ENCODE results near the gene ASPG. TPM values are rescaled to one million over a fixed set of nuclear protein-coding genes. Genes with fewer than 3 reads are reported as not detected.
"Not testable (repeated sequence)": the region's sequence is repeated elsewhere in the genome, so short reads cannot be mapped to it uniquely, and the experiment has no call there.

ASPG gene
- total and polyA plus RNA-seq, 2 of the 13 experiments (the other 11 are each of a cell fraction or from before 2014, with no cell fraction given), result not detected

GRCh38 chr14:104152686-104153393, 67.3 kb downstream of the ASPG start (continued):
- TF ChIP-seq ZNF282 (IDR thresholded peaks at IDR 0.05; ENCODE audit: partially characterized antibody) (no peak), ZNF275 (CRISPR knock-in tag; IDR thresholded peaks at IDR 0.05; ENCODE audit: borderline replicate concordance) (no peak)

GRCh38 chr14:104153394-104153755, 67.9 kb downstream of the ASPG start:
- ATAC-seq, result not testable (repeated sequence)

GRCh38 chr14:104154246-104154645, 68.7 kb downstream of the ASPG start:
- POLR2A ChIA-PET, result no interaction called here
- no peak for FAIRE-seq
- no TSS peak for BruUV-seq (replicated peaks)
- no peak for TF ChIP-seq GRHL1 (CRISPR knock-in tag; conservative IDR thresholded peaks at IDR 0.05)
- no peak for TF ChIP-seq ZNF782 (CRISPR knock-in tag; IDR thresholded peaks at IDR 0.05; ENCODE audit: borderline replicate concordance)
- no peak for TF ChIP-seq USF2 (IDR thresholded peaks at IDR 0.05; ENCODE audit: low read depth, low read length)
- no peak for TF ChIP-seq USF2 (CRISPR knock-in tag; IDR thresholded peaks at IDR 0.05; ENCODE audit: borderline replicate concordance)
- TF ChIP-seq ZNF276 (CRISPR knock-in tag; IDR thresholded peaks at IDR 0.05; ENCODE audit: low read depth), result no peak

More at GRCh38 chr14:104153394-104153755, 67.9 kb downstream of the ASPG start:
- H3K4me3 ChIP-seq (replicated peaks in 1 of 3; ENCODE audit: insufficient read depth in 1 of 3, low read depth in 2 of 3, low read length in 3 of 3); H3K36me3 ChIP-seq (replicated peaks in 1 of 2; ENCODE audit: control insufficient read depth in 1 of 2, insufficient read depth in 2 of 2, low read length in 2 of 2); CTCF ChIA-PET (ENCODE audit: low intra/inter-chr PET ratio, low total read pairs); H3K27ac ChIP-seq (ENCODE audit: extremely low read length, insufficient read depth, low read length); H3K9me3 ChIP-seq (ENCODE audit: low read length); H4K20me1 ChIP-seq (ENCODE audit: insufficient read depth, low read length); H3K4me1 ChIP-seq (ENCODE audit: insufficient read depth, low read length); FAIRE-seq; H3K4me2 ChIP-seq (ENCODE audit: low read depth, low read length); BruUV-seq (replicated peaks); H3K9ac ChIP-seq (ENCODE audit: insufficient read depth, low read depth, low read length); H3K79me2 ChIP-seq (ENCODE audit: insufficient read depth, low read length); intact Hi-C loops (cut with micrococcal nuclease; ENCODE audit: unreplicated experiment); DNase-seq (ENCODE audit: low spot score); POLR2A ChIA-PET; H2AFZ ChIP-seq (ENCODE audit: low read length); in situ Hi-C loops (cut with HindIII; ENCODE audit: extremely low pct_ligation_motif_present, low pct_unique_long_range_greater_than_20kb): not testable (repeated sequence)
- WGBS (ENCODE audit: low lambda C conversion rate), result 4% methylated on average over 4 of the region's 7 CpGs
- H3K27me3 ChIP-seq (ENCODE audit: control insufficient read depth in 1 of 2, insufficient read depth in 2 of 2, low read length in 2 of 2), result peaks cover 11 to 35% of the 10 kb centered on the region in 2 experiments; a peak in 4 of 5 replicates

More at GRCh38 chr14:104154246-104154645, 68.7 kb downstream of the ASPG start:
- Histone ChIP-seq H3K27me3 (ENCODE audit: control insufficient read depth in 1 of 2, insufficient read depth in 2 of 2, low read length in 2 of 2) (peaks cover 10 to 36% of the 10 kb centered on the region in 2 experiments; a peak in 4 of 5 replicates), H4K20me1 (ENCODE audit: insufficient read depth, low read length) (0 out of 2 replicates have a peak, but pooled peaks cover 3% of the 10 kb centered on the region), H3K36me3 (replicated peaks in 1 of 2; ENCODE audit: control insufficient read depth in 1 of 2, insufficient read depth in 2 of 2, low read length in 2 of 2) (no peaks in the 10 kb centered on the region), H2AFZ (ENCODE audit: low read length) (no peak overlapping the region), H3K9me3 (ENCODE audit: low read length) (no peaks in the 10 kb centered on the region), H3K27ac (ENCODE audit: extremely low read length, insufficient read depth, low read length) (no peak overlapping the region), H3K4me2 (ENCODE audit: low read depth, low read length) (no peak overlapping the region), H3K79me2 (ENCODE audit: insufficient read depth, low read length) (no peaks in the 10 kb centered on the region), H3K4me3 (replicated peaks in 1 of 3; ENCODE audit: insufficient read depth in 1 of 3, low read depth in 2 of 3, low read length in 3 of 3) (no peak overlapping the region), H3K4me1 (ENCODE audit: insufficient read depth, low read length) (no peaks in the 10 kb centered on the region), H3K9ac (ENCODE audit: insufficient read depth, low read depth, low read length) (no peak overlapping the region)
- in situ Hi-C loops (cut with HindIII; ENCODE audit: extremely low pct_ligation_motif_present, low pct_unique_long_range_greater_than_20kb) (no loop called here), intact Hi-C loops (cut with micrococcal nuclease; ENCODE audit: unreplicated experiment) (no loop called here)
- 40% methylated on average over 4 of the region's 15 CpGs for WGBS (ENCODE audit: low lambda C conversion rate)
- CTCF ChIA-PET (ENCODE audit: low intra/inter-chr PET ratio, low total read pairs), result no interaction called here
- DNase-seq (ENCODE audit: low spot score) (no peak), ATAC-seq (no peak)

Data from HepG2 (cell line).